C4-2B (cell line): Measurements from ENCODE around the gene FAM20C.
"Not testable (repeated sequence)": the region's sequence is repeated elsewhere in the genome, so short reads cannot be mapped to it uniquely, and the experiment has no call there.

ENCODE experiments used
- ZFX ChIP-seq: fragments of 450-650 bp; IDR thresholded peaks from 2 replicates; pipeline ENCODE4 v1.6.1; 2017
- TF ChIP-seq, protein P1 (sequence below): fragments of 450-650 bp; conservative IDR thresholded peaks from 2 replicates; pipeline ENCODE4 v1.5.1; 2017; ENCODE audit warnings: mild to moderate bottlenecking

DNA sequence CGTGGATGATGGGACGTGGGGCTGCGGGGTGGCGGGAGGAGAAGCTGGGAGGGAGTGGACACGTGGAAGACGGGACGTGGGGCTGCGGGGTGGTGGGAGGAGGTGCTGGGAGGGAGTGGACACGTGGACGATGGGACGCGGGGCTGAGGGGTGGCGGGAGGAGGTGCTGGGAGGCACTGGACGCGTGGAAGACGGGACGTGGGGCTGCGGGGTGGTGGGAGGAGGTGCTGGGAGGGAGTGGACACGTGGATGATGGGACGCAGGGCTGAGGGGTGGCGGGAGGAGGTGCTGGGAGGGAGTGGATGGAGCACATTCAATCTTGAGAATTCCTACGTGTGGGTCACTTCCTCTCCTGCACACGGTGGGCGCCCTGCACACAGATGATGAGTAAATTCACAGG lies 104.8 kb downstream of the FAM20C start:
- TF ChIP-seq, protein P1, sequence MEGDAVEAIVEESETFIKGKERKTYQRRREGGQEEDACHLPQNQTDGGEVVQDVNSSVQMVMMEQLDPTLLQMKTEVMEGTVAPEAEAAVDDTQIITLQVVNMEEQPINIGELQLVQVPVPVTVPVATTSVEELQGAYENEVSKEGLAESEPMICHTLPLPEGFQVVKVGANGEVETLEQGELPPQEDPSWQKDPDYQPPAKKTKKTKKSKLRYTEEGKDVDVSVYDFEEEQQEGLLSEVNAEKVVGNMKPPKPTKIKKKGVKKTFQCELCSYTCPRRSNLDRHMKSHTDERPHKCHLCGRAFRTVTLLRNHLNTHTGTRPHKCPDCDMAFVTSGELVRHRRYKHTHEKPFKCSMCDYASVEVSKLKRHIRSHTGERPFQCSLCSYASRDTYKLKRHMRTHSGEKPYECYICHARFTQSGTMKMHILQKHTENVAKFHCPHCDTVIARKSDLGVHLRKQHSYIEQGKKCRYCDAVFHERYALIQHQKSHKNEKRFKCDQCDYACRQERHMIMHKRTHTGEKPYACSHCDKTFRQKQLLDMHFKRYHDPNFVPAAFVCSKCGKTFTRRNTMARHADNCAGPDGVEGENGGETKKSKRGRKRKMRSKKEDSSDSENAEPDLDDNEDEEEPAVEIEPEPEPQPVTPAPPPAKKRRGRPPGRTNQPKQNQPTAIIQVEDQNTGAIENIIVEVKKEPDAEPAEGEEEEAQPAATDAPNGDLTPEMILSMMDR = not testable (repeated sequence)
- not testable (repeated sequence) for TF ChIP-seq ZFX
